ENCODE results near the gene FAM135A. TPM values are rescaled to one million over a fixed set of nuclear protein-coding genes. Genes with fewer than 3 reads are reported as not detected.

FAM135A gene
- total and polyA plus RNA-seq, 9 of the 15 experiments (the other 6 are each of a cell fraction or from before 2014, with no cell fraction given) = 7.4 to 32.9 (median 19.2) TPM

- H3K79me2 ChIP-seq (ENCODE audit: control insufficient read depth, insufficient read depth, low read length) = no peaks in the 10 kb centered on the region
- ATAC-seq (peak; percentile 74), DNase-seq (ENCODE audit: extremely low read depth in 1 of 4, low spot score in 3 of 4) (peak; percentile 26 to 60 (median 36)), FAIRE-seq (peak; percentile 82)
- no peaks in the 10 kb centered on the region for H3K9me1 ChIP-seq (ENCODE audit: control insufficient read depth, insufficient read depth, low read length)
- no peaks in the 10 kb centered on the region for H3K36me3 ChIP-seq (ENCODE audit: control insufficient read depth, insufficient read depth, low read length)
- POLR2A ChIA-PET = interaction anchor here (0.7 to 2.0 kb wide), 3 partner anchors 13 to 37 kb away, joined by 3 to 9 read pairs (median 4); partner anchors contain the start of gene FAM135A
- H2AFZ ChIP-seq (ENCODE audit: low read depth, low read length) = peak overlapping the region; percentile 82
- no peak overlapping the region for H3K4me3 ChIP-seq
- intact Hi-C loops (cut with micrococcal nuclease) (loop anchor here (2.0 to 10.0 kb wide), 2 partner anchors 19 to 509 kb away; no protein-coding TSS in a partner anchor), in situ Hi-C loops (cut with MboI) (no loop called here)
- WGBS (ENCODE audit: insufficient coverage, low coverage, missing lambda C conversion rate) = 37% methylated on average over 10 of the region's 10 CpGs
- peak overlapping the region; percentile 48 for H3K4me2 ChIP-seq (ENCODE audit: insufficient read depth, low read length)
- H3K4me1 ChIP-seq (replicated peaks in 1 of 2; ENCODE audit: control insufficient read depth in 2 of 2, insufficient read depth in 2 of 2, low read length in 2 of 2) = peaks cover 0 to 16% of the 10 kb centered on the region in 2 experiments; a peak in 4 of 5 replicates
- CTCF ChIA-PET (ENCODE audit: low intra/inter-chr PET ratio) = no interaction called here
- peak overlapping the region in 1 of 2 experiments; percentile 11; a peak in 1 of 4 replicates for H3K9ac ChIP-seq (ENCODE audit: insufficient read depth in 1 of 2, low read depth in 2 of 2, low read length in 2 of 2)
- no peaks in the 10 kb centered on the region for H4K20me1 ChIP-seq (replicated peaks; ENCODE audit: control insufficient read depth, insufficient read depth, low read length)
- H3K27ac ChIP-seq (ENCODE audit: extremely low read depth, low read depth, low read length) = no peak overlapping the region
- no peaks in the 10 kb centered on the region for H3K9me3 ChIP-seq (replicated peaks; ENCODE audit: control insufficient read depth, insufficient read depth, low read depth, low read length)
- BruUV-seq (replicated peaks) = TSS peak; percentile 87
- H3K27me3 ChIP-seq (ENCODE audit: control insufficient read depth in 2 of 2, insufficient read depth in 2 of 2, low read length in 2 of 2) = no peaks in the 10 kb centered on the region
- no peak for TF ChIP-seq CREB1 (IDR thresholded peaks at IDR 0.05)
- no peak for TF ChIP-seq CREB1 (CRISPR knock-in tag; IDR thresholded peaks at IDR 0.05)
- 0 out of 2 replicates have a peak, but pooled peaks have one; percentile 11 for TF ChIP-seq NFE2 (IDR thresholded peaks at IDR 0.05; ENCODE audit: low read depth)
- TF ChIP-seq MTA1 (IDR thresholded peaks at IDR 0.05; ENCODE audit: borderline replicate concordance) = peak; percentile 59; the same call in 1 of the 2 replicates
- 0 out of 2 replicates have a peak, but pooled peaks have one; percentile 5 for TF ChIP-seq REST (IDR thresholded peaks at IDR 0.05; ENCODE audit: borderline replicate concordance)
- no peak for TF ChIP-seq REST (CRISPR knock-in tag; IDR thresholded peaks at IDR 0.05; ENCODE audit: low read depth)
- no peak for TF ChIP-seq SREBF1 (IDR thresholded peaks at IDR 0.05; ENCODE audit: borderline replicate concordance, low read depth, low read length)
- no peak for TF ChIP-seq GATA2 (CRISPR knock-in tag; IDR thresholded peaks at IDR 0.05)
- peak; percentile 51 to 65 (median 56) for TF ChIP-seq CTCF (IDR thresholded peaks at IDR 0.05 in 2 of 3, conservative IDR thresholded peaks at IDR 0.05 in 1 of 3; ENCODE audit: insufficient read depth in 2 of 3, low read depth in 1 of 3, low read length in 3 of 3)
- TF ChIP-seq NR4A1 (CRISPR knock-in tag; IDR thresholded peaks at IDR 0.05) = no peak
- TF ChIP-seq NR4A1 (tag; IDR thresholded peaks at IDR 0.05) = no peak
- TF ChIP-seq NR2C2 (CRISPR knock-in tag; IDR thresholded peaks at IDR 0.05) = no peak
- no peak for TF ChIP-seq NR2C2 (tag; IDR thresholded peaks at IDR 0.05)
These were observed 37.4 kb upstream of the FAM135A start for GRCh38 chr6:70375882-70376281.
